ENCODE results near the gene CC2D2B.

DNA sequence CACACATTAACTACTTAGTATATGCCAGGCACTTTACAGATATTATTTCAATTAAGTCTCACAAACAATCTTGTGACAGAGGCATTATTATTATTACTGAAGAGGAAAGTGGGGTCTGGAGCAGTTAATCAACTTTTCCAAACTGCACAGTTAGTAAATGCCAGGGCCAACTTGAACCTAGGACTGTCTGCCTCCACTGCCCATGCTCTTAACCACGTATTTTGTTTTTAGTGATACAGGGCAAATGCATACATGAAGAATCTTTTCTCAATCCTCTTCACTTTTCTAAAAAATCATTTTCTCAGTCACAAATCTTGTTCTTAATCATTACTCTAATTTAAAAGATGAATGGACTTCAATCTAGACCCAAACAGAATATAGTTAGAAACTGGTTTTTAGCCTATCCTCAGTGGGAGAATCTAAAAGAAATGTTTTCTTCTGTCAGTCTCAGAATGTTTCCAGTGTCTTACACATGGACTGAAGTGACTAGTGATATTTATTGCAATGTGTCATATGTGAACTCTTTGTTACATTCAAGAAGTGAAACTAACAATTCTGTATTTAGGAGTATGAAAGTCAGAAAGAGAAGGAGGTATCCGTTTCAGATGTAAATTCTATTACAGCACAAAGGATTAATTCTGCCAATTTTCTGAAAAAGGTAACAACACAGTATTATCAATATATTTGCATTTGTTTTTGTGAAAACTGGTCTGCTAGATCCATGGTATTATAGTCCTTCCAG, 80.1 kb downstream of the CC2D2B start:
- TF ChIP-seq EZH2 (IDR thresholded peaks at IDR 0.05; ENCODE audit: borderline replicate concordance, low read depth, low read length, poor library complexity, severe bottlenecking), result no peak
- TF ChIP-seq, protein P1, sequence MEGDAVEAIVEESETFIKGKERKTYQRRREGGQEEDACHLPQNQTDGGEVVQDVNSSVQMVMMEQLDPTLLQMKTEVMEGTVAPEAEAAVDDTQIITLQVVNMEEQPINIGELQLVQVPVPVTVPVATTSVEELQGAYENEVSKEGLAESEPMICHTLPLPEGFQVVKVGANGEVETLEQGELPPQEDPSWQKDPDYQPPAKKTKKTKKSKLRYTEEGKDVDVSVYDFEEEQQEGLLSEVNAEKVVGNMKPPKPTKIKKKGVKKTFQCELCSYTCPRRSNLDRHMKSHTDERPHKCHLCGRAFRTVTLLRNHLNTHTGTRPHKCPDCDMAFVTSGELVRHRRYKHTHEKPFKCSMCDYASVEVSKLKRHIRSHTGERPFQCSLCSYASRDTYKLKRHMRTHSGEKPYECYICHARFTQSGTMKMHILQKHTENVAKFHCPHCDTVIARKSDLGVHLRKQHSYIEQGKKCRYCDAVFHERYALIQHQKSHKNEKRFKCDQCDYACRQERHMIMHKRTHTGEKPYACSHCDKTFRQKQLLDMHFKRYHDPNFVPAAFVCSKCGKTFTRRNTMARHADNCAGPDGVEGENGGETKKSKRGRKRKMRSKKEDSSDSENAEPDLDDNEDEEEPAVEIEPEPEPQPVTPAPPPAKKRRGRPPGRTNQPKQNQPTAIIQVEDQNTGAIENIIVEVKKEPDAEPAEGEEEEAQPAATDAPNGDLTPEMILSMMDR (conservative IDR thresholded peaks at IDR 0.05; ENCODE audit: low read depth, low read length), result no peak
